ENCODE data around the gene UCN2.

DNA sequence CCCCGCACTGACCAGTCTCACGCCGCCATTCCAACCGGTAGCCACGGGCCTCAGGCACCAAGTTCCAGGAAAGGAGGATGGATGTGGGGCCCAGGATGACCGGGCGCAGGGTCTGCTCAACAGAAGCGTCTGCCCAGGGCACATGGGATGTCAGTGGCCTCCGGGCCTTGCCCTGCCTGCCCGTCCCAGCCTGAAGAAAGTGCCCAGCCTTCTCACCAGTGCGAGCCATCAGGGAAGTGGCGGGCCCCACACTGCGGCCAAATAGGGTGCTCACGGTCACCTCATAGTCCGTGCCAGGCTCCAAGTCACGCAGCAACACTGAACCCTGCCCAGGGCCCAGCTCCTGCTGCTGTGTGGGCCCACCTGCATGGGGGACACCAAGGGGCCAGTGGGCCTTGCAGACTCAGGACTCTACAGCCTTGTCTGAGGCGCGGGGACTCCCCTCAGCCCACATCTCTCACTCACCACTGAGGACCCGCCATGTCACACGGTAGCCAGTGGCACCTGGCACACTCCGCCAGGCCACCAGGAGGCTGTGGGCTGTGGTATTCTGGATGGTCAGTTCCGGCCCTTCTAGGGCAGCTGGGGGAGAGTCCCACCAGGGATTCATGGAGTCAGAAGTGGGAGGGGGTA lies 28.4 kb upstream of the UCN2 start:
- TF ChIP-seq POLR2AphosphoS5 (IDR thresholded peaks at IDR 0.05; ENCODE audit: insufficient read depth, low read depth, low read length): no peak
- no peak for TF ChIP-seq FOS (IDR thresholded peaks at IDR 0.05; ENCODE audit: borderline replicate concordance, insufficient read depth, low read length)
- TF ChIP-seq POLR2A (IDR thresholded peaks at IDR 0.05; ENCODE audit: low read depth, low read length): no peak
- TF ChIP-seq, protein P1, sequence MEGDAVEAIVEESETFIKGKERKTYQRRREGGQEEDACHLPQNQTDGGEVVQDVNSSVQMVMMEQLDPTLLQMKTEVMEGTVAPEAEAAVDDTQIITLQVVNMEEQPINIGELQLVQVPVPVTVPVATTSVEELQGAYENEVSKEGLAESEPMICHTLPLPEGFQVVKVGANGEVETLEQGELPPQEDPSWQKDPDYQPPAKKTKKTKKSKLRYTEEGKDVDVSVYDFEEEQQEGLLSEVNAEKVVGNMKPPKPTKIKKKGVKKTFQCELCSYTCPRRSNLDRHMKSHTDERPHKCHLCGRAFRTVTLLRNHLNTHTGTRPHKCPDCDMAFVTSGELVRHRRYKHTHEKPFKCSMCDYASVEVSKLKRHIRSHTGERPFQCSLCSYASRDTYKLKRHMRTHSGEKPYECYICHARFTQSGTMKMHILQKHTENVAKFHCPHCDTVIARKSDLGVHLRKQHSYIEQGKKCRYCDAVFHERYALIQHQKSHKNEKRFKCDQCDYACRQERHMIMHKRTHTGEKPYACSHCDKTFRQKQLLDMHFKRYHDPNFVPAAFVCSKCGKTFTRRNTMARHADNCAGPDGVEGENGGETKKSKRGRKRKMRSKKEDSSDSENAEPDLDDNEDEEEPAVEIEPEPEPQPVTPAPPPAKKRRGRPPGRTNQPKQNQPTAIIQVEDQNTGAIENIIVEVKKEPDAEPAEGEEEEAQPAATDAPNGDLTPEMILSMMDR (IDR thresholded peaks at IDR 0.05; ENCODE audit: extremely low read depth in 1 of 2, insufficient read depth in 1 of 2, low read depth in 1 of 2, low read length in 2 of 2): no peak
- TF ChIP-seq, protein P2, sequence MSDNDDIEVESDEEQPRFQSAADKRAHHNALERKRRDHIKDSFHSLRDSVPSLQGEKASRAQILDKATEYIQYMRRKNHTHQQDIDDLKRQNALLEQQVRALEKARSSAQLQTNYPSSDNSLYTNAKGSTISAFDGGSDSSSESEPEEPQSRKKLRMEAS (IDR thresholded peaks at IDR 0.05; ENCODE audit: insufficient read depth, insufficient read length): no peak
- TF ChIP-seq EZH2 (IDR thresholded peaks at IDR 0.05; ENCODE audit: borderline replicate concordance, low read depth, low read length, severe bottlenecking): no peak
- no peak for TF ChIP-seq MYC (IDR thresholded peaks at IDR 0.05; ENCODE audit: low read depth, low read length)
